Tibial nerve (tissue), 3 donors: ENCODE measurements around the gene CDH16.
"Not testable (repeated sequence)": the region's sequence is repeated elsewhere in the genome, so short reads cannot be mapped to it uniquely, and the experiment has no call there.

Experiments
- POLR2A ChIP-seq, 2 donors: fragments of 450-650 bp; IDR thresholded peaks; one replicate each; pipeline ENCODE4 v1.6.1; 2017; ENCODE audit warnings: antibody characterized with exemption in 2 of 2, mild to moderate bottlenecking in 2 of 2, moderate library complexity in 2 of 2
- TF ChIP-seq, protein P1 (sequence below), 5 experiments: fragments of 200-600 bp in 3 of 5; fragments of 450-650 bp in 2 of 5; sonication (generic) in 3 of 5; IDR thresholded peaks; one replicate each; pipeline ENCODE4 v1.5.1; 2016 to 2019; ENCODE audit warnings: antibody characterized with exemption in 5 of 5, mild to moderate bottlenecking in 3 of 5, moderate library complexity in 2 of 5

DNA sequence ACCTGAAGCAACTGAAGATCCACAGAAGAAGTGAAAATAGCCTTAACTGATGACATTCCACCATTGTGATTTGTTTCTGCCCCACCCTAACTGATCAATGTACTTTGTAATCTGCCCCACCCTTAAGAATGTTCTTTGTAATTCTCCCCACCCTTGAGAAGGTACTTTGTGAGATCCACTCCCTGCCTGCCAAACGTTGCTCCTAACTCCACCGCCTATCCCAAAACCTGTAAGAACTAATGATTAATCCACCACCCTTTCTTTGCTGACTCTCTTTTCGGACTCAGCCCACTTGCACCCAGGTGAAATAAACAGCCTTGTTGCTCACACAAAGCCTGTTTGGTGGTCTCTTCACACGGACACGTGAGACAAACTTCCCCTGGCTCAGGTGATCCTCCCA, 22.0 kb downstream of the CDH16 start:
- TF ChIP-seq POLR2A (IDR thresholded peaks at IDR 0.05), result not testable (repeated sequence)
- TF ChIP-seq, protein P1, sequence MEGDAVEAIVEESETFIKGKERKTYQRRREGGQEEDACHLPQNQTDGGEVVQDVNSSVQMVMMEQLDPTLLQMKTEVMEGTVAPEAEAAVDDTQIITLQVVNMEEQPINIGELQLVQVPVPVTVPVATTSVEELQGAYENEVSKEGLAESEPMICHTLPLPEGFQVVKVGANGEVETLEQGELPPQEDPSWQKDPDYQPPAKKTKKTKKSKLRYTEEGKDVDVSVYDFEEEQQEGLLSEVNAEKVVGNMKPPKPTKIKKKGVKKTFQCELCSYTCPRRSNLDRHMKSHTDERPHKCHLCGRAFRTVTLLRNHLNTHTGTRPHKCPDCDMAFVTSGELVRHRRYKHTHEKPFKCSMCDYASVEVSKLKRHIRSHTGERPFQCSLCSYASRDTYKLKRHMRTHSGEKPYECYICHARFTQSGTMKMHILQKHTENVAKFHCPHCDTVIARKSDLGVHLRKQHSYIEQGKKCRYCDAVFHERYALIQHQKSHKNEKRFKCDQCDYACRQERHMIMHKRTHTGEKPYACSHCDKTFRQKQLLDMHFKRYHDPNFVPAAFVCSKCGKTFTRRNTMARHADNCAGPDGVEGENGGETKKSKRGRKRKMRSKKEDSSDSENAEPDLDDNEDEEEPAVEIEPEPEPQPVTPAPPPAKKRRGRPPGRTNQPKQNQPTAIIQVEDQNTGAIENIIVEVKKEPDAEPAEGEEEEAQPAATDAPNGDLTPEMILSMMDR (IDR thresholded peaks at IDR 0.05), result not testable (repeated sequence)
